HG02763 (cell line): Measurements from ENCODE around the gene PIGC.

Source experiments
- ATAC-seq: cut with Tn5 transposase; IDR thresholded peaks from one replicate; pipeline ENCODE4 v1.9.1; 2021; ENCODE audit warnings: mild to moderate bottlenecking, moderate library complexity; ENCODE audit not compliant: unreplicated experiment

The PIGC gene

DNA sequence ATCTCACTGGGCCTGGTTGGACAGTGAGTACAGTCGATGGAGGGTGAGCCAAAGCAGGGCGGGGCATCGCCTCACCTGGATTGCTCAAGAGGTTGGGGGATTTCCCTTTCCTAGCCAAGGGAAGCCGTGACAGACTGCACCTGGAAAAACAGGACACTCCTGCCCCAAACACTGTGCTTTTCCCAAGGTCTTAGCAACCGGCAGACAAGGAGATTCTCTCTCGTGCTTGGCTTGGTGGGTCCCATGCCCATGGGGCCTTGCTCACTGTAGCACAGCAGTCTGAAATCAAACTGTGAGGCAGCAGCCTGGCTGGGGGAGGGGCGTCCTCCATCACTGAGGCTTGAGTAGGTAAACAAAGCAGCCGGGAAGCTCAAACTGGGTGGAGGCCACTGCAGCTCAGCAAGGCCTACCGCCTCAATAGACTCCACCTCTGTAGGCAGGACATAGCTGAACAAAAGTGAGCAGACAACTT lies 12.1 kb downstream of the PIGC start:
- no peak for ATAC-seq

DNA sequence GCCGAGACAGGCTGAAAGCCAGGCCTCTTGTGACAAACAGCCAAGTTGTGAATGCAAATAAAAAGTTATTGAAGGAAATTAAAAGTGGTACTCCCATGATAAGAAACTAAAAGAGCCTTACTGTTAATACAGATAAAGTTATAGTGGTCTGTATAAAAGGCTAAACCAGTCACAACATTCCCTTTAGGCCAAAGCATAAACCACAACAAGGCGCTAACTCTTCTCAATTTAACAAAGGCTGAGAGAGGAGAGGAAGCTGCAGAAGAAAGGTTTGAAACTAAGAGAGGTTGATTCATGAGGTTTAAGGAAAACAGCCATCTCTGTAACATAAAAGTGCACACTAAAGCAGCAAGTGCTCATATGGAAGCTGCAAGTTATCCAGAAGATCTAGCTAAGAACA lies 12.7 kb downstream of the PIGC start:
- no peak for ATAC-seq

DNA sequence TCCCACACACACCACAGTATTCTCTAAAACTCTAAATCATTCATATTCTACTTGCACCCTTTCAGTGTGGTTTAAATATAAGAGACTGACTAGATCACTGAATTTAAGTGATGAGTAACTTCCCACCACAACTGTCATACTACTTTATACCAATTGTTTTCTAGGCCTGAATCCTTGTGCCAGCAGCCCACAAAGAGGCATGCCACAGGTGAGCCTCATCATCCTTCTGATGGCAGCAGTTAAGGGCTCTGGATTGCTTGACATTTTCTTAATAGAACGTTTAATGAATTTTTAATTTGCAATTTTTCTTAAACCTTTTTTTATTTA lies 13.8 kb downstream of the PIGC start:
- no peak for ATAC-seq

DNA sequence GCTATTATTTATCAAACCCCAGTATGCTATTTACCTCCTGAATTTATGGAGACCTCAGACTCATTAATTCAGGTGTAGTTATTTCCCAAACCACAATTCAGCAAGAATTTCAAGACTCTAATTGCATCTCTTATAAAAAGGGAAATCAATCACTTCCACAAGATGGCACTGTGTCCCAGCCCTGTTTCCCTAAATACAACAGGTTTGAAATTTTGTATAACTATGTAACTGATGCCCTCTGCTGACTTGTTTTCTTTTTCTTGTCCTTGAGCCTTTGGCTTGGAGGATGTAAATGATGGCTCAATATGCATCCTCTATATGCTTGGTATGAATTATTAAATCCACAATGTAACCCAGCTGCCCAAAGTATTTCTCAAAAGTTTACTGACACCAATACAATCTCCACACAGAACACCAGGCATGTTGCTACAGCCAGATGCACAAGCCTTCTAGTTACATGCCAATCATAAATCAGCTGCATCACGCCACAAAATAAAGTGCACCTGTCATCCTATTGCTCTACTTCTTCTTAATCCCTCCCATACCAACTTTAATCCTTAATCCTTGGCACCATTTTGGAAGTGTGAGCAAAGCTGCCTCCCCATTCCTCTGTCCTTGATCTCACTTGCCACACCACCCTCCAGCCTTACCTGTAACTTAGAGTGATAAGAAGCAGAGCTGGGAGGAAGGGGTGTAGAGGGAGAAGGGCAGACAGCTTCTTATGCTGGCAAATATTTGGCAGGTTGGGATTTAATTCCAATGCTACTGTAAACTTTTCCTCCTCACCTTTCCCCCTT lies 14.3 kb downstream of the PIGC start:
- ATAC-seq, result no peak

DNA sequence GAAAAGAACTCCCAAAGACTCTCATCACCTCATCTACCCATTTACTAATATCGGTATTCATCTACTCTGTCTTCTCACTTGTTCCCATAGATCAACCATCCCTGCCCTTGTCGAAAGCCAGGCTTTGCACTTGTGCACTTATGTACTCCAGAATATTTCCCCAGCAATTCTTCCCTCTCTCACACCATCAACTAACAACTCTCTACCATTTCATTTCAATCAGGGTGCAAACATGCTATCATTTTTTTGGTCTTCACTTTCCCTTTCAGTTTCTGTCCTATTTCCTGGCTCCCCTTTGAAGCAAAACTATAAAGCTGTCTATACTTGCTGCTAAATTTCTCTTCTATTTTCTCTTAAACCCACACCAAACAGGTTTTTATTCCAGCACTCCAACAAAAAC lies 16.7 kb downstream of the PIGC start:
- ATAC-seq, result no peak

DNA sequence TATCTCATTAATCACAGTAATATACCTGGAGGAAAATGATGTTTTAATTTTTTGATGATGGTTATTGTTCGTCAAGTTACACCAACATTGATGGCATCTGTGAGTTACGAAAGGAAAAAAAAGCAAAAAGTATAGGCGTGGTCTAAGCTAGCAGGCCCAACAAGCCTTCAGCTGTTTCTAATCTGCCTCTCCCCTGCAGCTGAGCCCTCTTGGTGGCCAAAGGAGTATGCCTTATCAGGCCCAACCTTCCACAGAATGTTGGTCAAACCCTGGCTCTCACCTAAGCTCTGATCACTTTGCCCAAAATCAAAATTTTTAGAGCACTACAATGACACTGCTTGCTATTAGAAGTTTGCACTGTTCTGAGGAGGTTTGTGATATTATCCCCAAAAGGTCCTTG lies 18.5 kb downstream of the PIGC start:
- ATAC-seq, result no peak

DNA sequence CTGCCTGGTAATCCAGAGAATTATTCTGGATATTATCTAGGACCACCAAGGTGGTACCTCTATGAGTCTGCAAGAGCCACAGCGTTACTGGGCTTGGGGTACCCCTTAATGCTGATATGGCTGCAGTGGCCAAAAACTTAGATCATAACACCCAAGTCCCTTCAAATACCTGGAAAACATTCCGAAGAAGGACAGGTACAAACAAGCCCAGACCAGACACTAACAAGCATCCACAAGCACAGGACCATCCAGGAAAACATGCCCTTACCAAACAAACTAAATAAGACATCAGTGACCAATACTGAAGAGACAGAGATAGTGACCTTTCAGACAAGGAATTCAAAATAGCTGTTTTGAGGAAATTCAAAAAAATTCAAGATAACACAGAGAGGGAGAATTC lies 20.5 kb downstream of the PIGC start:
- ATAC-seq, result no peak

DNA sequence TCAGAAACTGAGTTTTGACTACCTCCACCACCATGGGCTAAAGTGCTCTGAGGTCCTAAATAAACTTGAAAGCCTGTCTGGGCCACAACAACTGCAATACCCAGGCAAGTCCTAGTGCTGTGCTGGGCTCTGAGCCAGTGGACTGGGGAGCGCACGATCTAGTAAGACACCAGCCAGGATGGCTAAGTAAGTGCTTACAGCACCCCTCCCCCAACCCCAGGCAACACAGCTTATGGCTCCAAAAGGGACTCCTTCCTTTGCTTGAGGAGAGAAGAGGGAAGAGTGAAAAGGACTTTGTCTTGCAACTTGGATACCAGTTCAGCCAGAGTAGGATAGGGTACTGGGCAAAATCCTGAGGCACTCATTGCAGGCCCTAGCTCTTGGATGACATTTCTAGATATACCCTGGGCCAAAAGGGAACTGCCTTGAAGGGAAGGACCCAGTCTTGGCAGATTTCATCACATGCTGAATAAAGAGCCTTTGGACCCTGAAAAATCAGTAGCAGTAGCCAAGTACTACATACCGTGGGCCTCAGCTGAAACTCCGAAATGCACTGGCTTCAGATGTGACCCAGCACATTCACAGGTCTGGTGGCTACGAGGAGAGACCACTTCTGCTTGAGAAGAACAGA lies 21.8 kb downstream of the PIGC start:
- ATAC-seq, result no peak

DNA sequence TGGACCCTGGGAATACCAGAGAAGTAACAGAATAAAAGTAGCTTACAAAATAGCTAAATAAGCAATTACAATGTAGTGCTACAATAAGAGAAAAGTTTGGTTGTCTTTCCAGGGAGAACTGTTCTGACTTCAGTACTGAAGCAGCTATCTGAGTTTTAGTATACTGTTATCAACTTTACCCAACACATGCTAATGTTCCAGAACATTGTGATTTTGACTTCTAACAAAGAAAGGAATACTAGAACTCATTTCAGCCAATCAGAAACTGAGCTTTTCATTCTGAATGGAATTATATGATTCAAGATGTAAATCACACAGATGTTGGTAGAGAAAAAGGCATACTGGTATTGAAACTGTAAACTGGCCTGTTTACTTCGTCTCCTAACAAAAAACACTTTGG lies 23.5 kb downstream of the PIGC start, which contains the start of gene C1orf105:
C1orf105 (plus strand) TSS at position 301 of the 400 bp plus-strand sequence. CDS start 201 bp downstream, outside the sequence.
- no peak for ATAC-seq

DNA sequence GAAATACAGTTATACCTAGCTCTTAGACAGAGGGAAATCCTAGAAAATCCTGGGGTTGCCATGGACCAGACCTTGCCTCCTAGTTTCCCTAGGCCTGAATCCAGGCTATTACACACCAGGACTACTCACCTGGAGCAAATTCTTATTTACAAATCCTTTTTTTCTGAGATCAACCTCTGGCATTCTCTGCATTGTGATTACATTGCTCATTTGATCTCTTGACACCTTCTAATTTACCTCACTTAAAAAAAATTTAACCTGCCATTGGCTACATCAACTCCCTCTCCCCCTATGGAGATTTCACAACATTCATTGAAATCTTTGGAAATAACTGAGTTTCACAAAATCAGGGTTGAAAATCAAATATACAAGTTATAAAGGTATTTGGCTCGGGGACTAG lies 26.3 kb downstream of the PIGC start:
- no peak for ATAC-seq

DNA sequence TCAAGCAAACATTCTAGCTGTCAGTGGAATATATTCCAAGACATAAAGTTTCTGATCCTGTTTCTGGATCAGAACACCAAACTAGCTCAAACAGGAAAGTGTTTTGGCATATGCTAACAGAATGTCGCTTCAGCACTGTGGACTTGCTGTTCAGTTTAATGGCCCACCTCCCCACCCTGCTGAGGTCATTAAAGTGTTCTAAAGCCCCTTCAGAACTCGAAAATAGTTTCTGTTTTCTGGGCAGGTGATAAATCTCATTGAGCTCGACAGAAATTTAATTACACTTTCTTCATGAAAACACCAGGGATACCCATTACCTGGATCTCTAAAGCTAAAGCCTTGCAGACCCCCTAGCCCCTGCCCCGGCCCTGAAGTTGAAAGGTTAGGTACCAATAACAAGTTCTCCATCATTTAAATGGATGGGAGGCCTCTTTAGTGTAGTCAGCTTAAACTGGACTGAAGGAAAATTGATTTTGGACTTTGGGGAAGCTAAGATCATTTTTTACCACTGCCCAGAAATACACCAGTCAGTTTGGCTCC lies 27.3 kb downstream of the PIGC start:
- ATAC-seq, result no peak

DNA sequence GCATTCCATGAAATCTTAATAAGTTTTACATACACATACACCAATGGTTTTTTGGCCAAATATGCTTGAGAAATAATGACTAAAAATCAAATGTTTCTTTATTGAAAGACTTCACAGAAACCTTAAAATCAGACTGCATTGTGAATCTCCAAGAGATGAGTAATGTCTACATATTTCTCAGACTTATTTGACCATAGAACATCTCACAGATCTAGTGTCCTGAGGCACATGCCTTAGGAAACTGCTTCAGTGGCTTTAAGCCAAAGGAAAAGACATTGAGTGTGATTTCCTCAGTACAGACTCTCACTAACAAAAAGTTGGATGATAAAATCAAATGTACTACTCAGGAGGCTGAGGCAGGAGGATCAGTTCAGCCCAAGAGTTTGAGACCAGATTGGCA lies 29.5 kb downstream of the PIGC start:
- ATAC-seq, result no peak

DNA sequence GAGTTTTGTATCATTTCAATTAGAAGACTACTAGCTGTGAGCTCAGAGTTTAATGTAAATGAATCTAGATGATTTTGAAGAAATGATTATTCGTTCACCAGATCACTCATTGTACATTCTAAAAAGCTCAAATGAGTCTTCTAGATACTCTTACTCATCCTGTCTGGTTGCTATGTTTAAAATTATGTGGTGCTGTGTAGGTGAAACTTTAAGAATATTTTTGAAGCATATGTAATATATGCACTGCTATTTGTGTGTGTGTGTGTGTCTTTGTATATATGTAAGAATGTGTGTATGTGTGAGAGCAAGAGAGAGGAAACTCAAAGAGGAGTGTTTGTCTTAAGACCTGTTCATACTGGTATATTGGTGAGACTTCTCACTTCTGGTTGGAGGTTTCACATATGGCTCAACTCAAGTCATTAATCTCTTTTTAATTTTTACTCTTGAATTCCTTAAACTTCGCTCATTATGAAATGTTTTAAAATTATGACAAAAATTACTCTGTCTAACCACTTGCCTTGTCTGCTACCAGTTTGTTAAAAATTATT lies 32.0 kb downstream of the PIGC start:
- ATAC-seq, result no peak

DNA sequence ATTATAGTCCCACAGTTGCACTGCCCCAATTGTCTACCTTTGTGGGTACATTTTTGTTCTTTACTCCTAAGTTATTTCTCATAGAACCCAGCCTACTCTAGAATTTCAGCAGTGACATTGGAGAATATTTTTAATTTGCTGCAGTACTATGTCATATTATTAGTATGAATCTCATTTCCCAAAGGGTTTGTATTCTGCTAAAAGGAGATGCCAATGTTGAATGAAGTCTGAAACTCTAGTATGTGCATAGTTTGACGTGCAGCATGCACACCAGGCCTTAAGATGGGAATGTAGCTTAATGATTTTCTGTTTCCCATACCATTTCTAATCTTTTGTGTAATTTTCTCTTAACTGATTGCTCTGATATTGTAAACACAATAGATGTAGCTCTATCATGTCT lies 33.8 kb downstream of the PIGC start:
- no peak for ATAC-seq

DNA sequence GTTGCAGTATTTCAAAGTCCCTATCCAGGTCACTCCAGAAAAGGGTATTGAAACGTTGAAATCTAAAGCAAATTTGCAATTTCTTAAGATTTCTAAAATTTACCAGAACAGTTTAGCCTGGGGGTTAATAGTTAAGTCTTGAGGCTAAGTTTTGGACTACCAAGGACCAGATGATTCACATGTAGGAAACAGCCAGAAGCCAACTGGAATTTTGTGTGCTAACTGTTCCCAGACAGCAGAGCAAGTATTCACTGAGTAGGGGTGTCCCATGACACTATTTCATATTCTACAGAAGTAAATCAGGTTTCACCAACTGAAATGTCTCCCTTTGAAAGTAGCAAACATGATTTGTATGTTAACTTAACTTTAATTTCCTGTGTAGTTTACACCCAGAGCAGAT lies 34.9 kb downstream of the PIGC start:
- ATAC-seq, result no peak

DNA sequence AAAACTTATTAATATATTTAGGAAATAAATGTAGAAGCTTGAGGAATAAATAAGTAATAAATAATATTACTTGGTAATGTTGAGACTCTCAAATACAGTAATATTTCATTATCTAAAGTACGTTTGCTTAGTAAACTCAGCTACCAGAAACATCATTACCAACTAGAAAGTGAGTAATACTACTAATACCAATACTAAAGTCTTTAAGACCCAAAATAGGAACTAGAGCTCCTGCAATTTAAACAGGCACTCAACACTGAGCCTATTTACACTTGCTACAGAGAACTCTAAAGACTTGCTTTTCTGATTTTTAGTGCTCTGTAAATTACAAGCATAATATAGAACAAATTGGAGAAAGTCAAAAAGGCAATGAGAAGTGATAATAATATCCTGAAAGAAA lies 36.9 kb downstream of the PIGC start:
- ATAC-seq, result no peak

DNA sequence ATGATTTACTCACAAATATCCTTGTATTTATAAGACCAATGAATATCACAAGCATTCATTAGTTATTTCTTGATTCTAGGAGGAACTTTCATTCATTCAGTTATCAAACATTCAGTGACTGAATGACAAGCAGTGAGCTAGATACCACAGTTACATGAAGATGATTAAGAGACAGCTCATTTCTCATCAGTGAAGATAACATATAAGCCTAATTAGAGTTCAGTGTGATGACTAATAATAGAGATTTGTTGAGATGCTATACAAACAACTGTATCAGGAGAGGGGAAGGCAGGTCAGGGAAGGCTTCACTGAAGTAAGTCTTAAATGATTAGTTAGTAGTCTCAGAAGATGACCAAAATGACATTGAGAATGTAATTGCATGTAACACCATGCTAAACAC lies 38.0 kb downstream of the PIGC start:
- no peak for ATAC-seq

DNA sequence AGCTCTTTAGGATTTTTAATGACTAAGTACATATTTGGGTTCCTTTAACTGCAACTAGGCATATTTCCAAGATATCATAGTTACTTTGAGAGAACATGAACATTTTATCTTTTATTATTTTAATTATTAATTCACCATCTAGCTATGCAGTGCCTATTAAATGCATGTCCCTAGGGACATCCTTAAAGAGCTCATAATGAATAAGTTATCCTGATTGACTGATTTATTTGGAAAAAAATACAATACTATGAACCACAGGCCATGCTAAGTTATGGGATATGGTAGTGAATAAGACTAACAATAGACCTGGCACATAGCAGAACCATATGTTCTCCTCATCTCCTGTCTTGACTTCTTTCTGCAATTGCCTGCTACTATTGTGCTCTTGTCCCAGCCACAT lies 39.7 kb downstream of the PIGC start:
- ATAC-seq, result no peak

DNA sequence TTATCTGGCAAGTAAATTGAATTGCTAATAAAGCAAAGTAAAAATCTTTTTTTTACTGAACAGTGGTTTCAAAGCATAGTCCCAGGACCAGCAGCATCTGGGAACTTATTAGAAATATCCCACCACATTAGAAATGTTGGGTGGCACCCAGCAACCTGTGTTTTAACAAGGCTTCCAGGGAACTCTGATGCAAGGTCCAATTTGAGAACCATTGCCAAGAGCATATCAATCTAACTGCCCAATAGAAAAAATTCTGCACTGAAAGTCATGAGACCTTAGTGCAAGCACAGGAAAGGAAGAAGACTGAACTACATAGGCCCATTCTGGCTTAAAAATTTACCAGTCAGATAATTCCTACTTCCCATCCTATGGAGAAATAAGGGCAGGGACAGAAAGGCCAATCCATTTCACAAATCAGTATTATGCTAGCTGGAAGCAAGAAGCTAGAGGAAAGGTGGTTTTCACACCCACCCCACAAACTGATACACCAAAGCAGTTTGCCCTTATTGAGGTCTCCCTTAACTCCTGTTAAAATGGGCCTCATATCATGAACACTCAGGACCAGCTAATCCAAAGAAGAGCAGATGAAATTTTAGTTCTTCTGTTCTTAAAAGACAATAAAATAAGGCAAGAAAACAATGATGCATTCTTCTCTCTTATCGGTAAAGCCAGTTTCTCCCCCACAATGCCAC lies 40.8 kb downstream of the PIGC start:
- no peak for ATAC-seq

DNA sequence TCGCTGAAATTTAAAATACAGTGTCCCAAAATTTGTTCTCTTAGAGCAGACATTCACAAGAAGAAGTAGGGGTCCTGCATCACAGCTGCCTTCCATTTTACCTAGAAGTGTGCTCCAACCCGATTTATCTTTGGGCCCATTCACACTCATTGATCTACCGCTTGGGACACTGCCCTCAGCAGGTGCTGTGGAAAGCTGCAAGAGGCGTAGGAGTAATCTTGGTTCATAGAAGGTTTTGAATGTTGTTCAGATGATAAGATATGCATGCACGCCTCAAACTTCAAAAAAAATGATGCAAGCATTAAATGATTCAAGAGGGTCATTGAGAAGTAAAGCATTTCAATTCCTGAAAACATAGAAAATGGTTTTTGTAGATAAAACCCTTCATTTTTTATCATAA lies 42.0 kb downstream of the PIGC start:
- ATAC-seq, result no peak

DNA sequence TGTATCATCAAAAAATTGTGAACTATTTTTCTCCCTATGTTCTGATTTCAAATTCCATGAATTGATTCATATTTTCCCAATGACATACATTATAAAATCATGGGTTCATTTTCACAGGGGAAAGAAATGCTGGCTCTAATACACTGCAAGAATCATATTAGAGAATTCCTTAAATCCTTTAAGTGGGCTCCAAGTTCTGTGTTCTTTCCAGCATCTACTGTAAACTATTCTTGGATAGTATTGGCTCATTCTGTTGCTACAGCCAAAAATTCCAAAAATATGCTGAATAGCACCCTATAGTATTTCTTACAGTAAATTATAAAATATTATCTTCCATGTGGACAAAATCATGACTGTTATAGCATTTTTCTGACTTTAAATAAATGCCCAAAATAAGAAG lies 42.4 kb downstream of the PIGC start:
- ATAC-seq, result no peak

DNA sequence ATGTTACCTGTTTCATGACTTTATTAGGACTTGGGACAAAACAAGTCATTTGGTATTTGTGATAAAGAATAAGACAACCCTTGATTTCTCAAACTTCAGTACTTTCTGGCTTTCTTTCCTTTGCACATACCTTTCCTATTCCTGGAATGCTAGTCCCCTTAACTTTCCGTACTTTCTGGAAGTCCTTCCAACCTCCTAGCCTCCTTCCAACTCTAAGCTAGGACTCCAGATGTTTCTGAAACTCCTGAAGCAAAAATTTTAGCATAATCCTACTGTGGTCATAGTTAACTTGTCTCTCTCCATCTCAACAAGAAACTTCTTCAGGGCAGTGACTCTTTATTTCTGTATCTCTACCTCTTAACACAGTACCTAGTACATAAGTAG lies 43.2 kb downstream of the PIGC start:
- no peak for ATAC-seq
